DOHH2 (cell line): ENCODE results near the gene TYR.

Experiments
- EZH2phosphoT487 ChIP-seq: fragments of 200-600 bp; sonication (generic); IDR thresholded peaks from 2 replicates; pipeline ENCODE4 v1.6.1; 2017; ENCODE audit warnings: borderline replicate concordance, mild to moderate bottlenecking, antibody characterized with exemption, low read length, moderate library complexity, mixed read lengths
- TF ChIP-seq, protein P1 (sequence below): fragments of 200-600 bp; sonication (generic); IDR thresholded peaks from one replicate; pipeline ENCODE4 v1.5.1; 2014; ENCODE audit warnings: antibody characterized with exemption, mild to moderate bottlenecking, low read depth, low read length; ENCODE audit not compliant: poor library complexity, severe bottlenecking

DNA sequence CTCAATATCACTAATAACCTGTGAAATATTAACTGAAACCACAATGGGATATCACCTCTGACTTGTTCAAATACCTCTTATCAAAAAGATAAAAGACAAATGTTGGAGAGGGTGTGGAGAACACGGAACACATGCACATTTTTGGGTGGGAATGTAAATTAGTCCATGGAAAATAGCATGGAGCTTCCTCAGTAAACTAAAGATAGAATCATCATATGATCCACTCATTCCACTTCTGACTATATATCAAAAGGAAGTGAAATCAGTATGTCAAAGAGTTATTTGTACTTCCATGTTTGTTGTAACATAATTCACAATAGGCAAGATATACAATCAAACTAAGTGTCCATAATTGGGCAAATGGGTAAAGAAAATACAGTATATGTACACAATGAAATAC lies 57.4 kb downstream of the TYR start:
- TF ChIP-seq, protein P1, sequence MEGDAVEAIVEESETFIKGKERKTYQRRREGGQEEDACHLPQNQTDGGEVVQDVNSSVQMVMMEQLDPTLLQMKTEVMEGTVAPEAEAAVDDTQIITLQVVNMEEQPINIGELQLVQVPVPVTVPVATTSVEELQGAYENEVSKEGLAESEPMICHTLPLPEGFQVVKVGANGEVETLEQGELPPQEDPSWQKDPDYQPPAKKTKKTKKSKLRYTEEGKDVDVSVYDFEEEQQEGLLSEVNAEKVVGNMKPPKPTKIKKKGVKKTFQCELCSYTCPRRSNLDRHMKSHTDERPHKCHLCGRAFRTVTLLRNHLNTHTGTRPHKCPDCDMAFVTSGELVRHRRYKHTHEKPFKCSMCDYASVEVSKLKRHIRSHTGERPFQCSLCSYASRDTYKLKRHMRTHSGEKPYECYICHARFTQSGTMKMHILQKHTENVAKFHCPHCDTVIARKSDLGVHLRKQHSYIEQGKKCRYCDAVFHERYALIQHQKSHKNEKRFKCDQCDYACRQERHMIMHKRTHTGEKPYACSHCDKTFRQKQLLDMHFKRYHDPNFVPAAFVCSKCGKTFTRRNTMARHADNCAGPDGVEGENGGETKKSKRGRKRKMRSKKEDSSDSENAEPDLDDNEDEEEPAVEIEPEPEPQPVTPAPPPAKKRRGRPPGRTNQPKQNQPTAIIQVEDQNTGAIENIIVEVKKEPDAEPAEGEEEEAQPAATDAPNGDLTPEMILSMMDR = no peak
- no peak for TF ChIP-seq EZH2phosphoT487
